ENCODE data around the gene CLASRP. TPM values are rescaled to one million over a fixed set of nuclear protein-coding genes. Genes with fewer than 3 reads are reported as not detected.
A peak's percentile ranks its signal among the peaks of the same experiment; 100 is the strongest.

CLASRP gene
- total and polyA plus RNA-seq, 2 of the 8 experiments (the other 6 are each of a cell fraction or from before 2014, with no cell fraction given), result 22.3 to 71.7 TPM

DNA sequence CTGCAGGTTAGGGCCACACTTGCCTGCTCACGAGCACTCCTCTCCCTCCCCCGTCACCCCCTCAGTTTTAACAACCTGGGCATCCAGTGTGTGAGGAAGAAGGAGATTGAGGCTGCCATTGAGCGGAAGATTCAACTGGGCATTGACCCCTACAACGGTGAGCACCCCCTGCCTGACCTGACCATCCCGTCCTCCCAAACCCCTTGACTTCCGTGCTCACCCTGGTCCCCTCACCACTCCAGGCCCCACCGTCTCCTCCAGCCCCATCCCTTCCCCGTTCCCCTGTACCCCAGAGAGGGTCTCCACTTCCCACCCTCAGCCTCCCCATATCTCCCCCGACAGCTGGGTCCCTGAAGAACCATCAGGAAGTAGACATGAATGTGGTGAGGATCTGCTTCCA lies 13.6 kb upstream of the CLASRP start:
- Histone ChIP-seq H2BK12ac (ENCODE audit: low read depth, low read length) (no peak overlapping the region), H3K27ac (ENCODE audit: low read depth, low read length) (no peak overlapping the region), H4K91ac (replicated peaks; ENCODE audit: insufficient read length, low read length) (no peak overlapping the region), H2BK120ac (replicated peaks; ENCODE audit: low read depth, low read length) (no peak overlapping the region), H4K5ac (ENCODE audit: insufficient read length, low read depth, low read length) (no peak overlapping the region), H3K27me3 (replicated peaks in 1 of 4; ENCODE audit: control insufficient read depth in 3 of 4, extremely low read depth in 1 of 4, insufficient read depth in 3 of 4, low read length in 3 of 4) (no peaks in the 10 kb centered on the region), H4K8ac (ENCODE audit: extremely low read depth, insufficient read depth, low read length) (peak overlapping the region; percentile 25; the same call in 1 of the 2 replicates), H3K56ac (replicated peaks; ENCODE audit: insufficient read length, low read depth, low read length) (no peak overlapping the region), H2BK20ac (ENCODE audit: low read length) (no peak overlapping the region), H3K79me1 (ENCODE audit: low read depth, low read length) (no peaks in the 10 kb centered on the region), H3K4ac (replicated peaks; ENCODE audit: insufficient read length, low read depth, low read length) (no peak overlapping the region), H3K9ac (replicated peaks in 1 of 4; ENCODE audit: extremely low read depth in 1 of 4, low read depth in 3 of 4, low read length in 3 of 4) (no peak overlapping the region), H3K4me2 (ENCODE audit: insufficient read depth in 1 of 2, low read depth in 2 of 2, low read length in 2 of 2) (no peak overlapping the region), H2AFZ (ENCODE audit: low read length) (no peak overlapping the region), H2AK5ac (ENCODE audit: low read depth, low read length) (no peak overlapping the region), H3K14ac (ENCODE audit: insufficient read length) (no peak overlapping the region), H3K4me1 (replicated peaks in 1 of 4; ENCODE audit: control insufficient read depth in 3 of 4, insufficient read depth in 4 of 4, low read length in 3 of 4) (no peaks in the 10 kb centered on the region), H3K18ac (ENCODE audit: extremely low read depth, low read length) (no peak overlapping the region), H3K36me3 (ENCODE audit: control insufficient read depth in 2 of 4, insufficient read depth in 4 of 4, low read length in 3 of 4) (no peaks in the 10 kb centered on the region; a peak in 2 of 8 replicates), H3K9me3 (ENCODE audit: insufficient read depth in 2 of 2, low read depth in 1 of 2, low read length in 1 of 2) (no peaks in the 10 kb centered on the region), H3K23me2 (ENCODE audit: low read depth, low read length) (no peaks in the 10 kb centered on the region), H3K23ac (ENCODE audit: insufficient read length) (no peak overlapping the region), H3K4me3 (ENCODE audit: extremely low read depth in 1 of 4, insufficient read depth in 2 of 4, low read depth in 3 of 4, low read length in 4 of 4) (no peak overlapping the region), H2BK15ac (ENCODE audit: low read length) (no peak overlapping the region), H3K79me2 (ENCODE audit: control insufficient read depth in 1 of 2, insufficient read depth in 2 of 2, low read length in 2 of 2) (no peaks in the 10 kb centered on the region), H4K20me1 (replicated peaks in 1 of 2; ENCODE audit: control insufficient read depth in 1 of 2, insufficient read depth in 2 of 2, low read length in 2 of 2) (no peaks in the 10 kb centered on the region), H2BK5ac (ENCODE audit: low read depth, low read length) (no peak overlapping the region)
- WGBS, 2 experiments (ENCODE audit: extremely low coverage in 1 of 2, insufficient coverage in 1 of 2, insufficient read length in 1 of 2, insufficient replicate concordance in 2 of 2, low coverage in 1 of 2, low lambda C conversion rate in 2 of 2, missing lambda C conversion rate in 1 of 2), result 88% methylated on average over 8 of the region's 9 CpGs; no CpG with 5 or more reads in 1 of the 2 experiments
- no peak for DNase-seq (ENCODE audit: low read depth in 1 of 2, low spot score in 2 of 2)
- ChIA-PET CTCF (ENCODE audit: partially characterized antibody) (interaction anchor here (1.7 kb wide), 1 partner anchor 34 kb away, joined by 4 read pairs; no protein-coding TSS in a partner anchor), POLR2A (ENCODE audit: partially characterized antibody) (no interaction called here)
- TF ChIP-seq GABPA (IDR thresholded peaks at IDR 0.05; ENCODE audit: borderline replicate concordance, insufficient read depth, low read length), result no peak
- no peak for TF ChIP-seq EZH2 (IDR thresholded peaks at IDR 0.05; ENCODE audit: low read depth, low read length, severe bottlenecking)
- TF ChIP-seq JUN (IDR thresholded peaks at IDR 0.05; ENCODE audit: low read depth, low read length), result no peak
- no peak for TF ChIP-seq ATF3 (IDR thresholded peaks at IDR 0.05; ENCODE audit: insufficient read depth, low read depth, low read length)
- TF ChIP-seq ZNF274 (IDR thresholded peaks at IDR 0.05; ENCODE audit: borderline replicate concordance, extremely low read depth, low read length), result no peak
- TF ChIP-seq TEAD4 (IDR thresholded peaks at IDR 0.05; ENCODE audit: low read depth, low read length), result no peak
- no peak for FAIRE-seq

Measured in H1 (cell line).